HT1080 (cell line): Measurements from ENCODE around the gene USP34. TPM values are rescaled to one million over a fixed set of nuclear protein-coding genes. Genes with fewer than 3 reads are reported as not detected.
"Not testable (repeated sequence)": the region's sequence is repeated elsewhere in the genome, so short reads cannot be mapped to it uniquely, and the experiment has no call there.

ENCODE experiments used
- DNase-seq: peaks from one replicate; pipeline ENCODE4 v3.0.0-alpha.2; 2015; ENCODE audit warnings: low read depth
- total RNA-seq: library from RNA; depleted of rRNA; stranded (reverse); fragments of >200 nt; shearing (Covaris generic); gene quantifications from 2 replicates; pipeline ENCODE4 v1.2.3, GENCODE V29; 2014

The USP34 gene
- total RNA-seq, 1 experiment from 2014 or later = 47.5 TPM

- peak; percentile 48 for DNase-seq
Measured at GRCh38 chr2:61425605-61426155, 45.2 kb downstream of the USP34 start.

- no peak for DNase-seq
Measured at GRCh38 chr2:61423714-61424113, 47.2 kb downstream of the USP34 start.

- no peak for DNase-seq
Measured at GRCh38 chr2:61421611-61422010, 49.3 kb downstream of the USP34 start.

GRCh38 chr2:61420991-61421544 is 49.8 kb downstream of the USP34 start:
- DNase-seq = no peak

- no peak for DNase-seq
Measured at GRCh38 chr2:61419570-61419969, 51.3 kb downstream of the USP34 start.

- no peak for DNase-seq
Measured at GRCh38 chr2:61419129-61419528, 51.8 kb downstream of the USP34 start.

- no peak for DNase-seq
Measured at GRCh38 chr2:61416871-61417645, 53.8 kb downstream of the USP34 start.

GRCh38 chr2:61415265-61415664 is 55.6 kb downstream of the USP34 start:
- no peak for DNase-seq

- no peak for DNase-seq
Measured at GRCh38 chr2:61414674-61415073, 56.2 kb downstream of the USP34 start.

GRCh38 chr2:61411109-61411508 is 59.8 kb downstream of the USP34 start:
- DNase-seq = no peak

GRCh38 chr2:61410185-61410584 is 60.7 kb downstream of the USP34 start:
- no peak for DNase-seq

GRCh38 chr2:61405813-61406212 is 65.1 kb downstream of the USP34 start:
- DNase-seq = no peak

- no peak for DNase-seq
Measured at GRCh38 chr2:61404438-61404837, 66.4 kb downstream of the USP34 start.

- DNase-seq = no peak
Measured at GRCh38 chr2:61398413-61398812, 72.5 kb downstream of the USP34 start.

GRCh38 chr2:61396005-61396404 is 74.9 kb downstream of the USP34 start:
- no peak for DNase-seq

- DNase-seq = not testable (repeated sequence)
Measured at GRCh38 chr2:61387588-61387987, 83.3 kb downstream of the USP34 start.

- DNase-seq = not testable (repeated sequence)
Measured at GRCh38 chr2:61380882-61381197, 90.0 kb downstream of the USP34 start.

- DNase-seq = no peak
Measured at GRCh38 chr2:61380056-61380881, 90.6 kb downstream of the USP34 start.

GRCh38 chr2:61379521-61379920 is 91.4 kb downstream of the USP34 start:
- DNase-seq = no peak

GRCh38 chr2:61378281-61378680 is 92.6 kb downstream of the USP34 start:
- no peak for DNase-seq

GRCh38 chr2:61377046-61377445 is 93.8 kb downstream of the USP34 start:
- no peak for DNase-seq

- DNase-seq = no peak
Measured at GRCh38 chr2:61376211-61376610, 94.7 kb downstream of the USP34 start.
